Natural killer cell (primary cell): Measurements from ENCODE around the gene ETV3. TPM values are rescaled to one million over a fixed set of nuclear protein-coding genes. Genes with fewer than 3 reads are reported as not detected.

ENCODE experiments used
- ATAC-seq, 3 donors: fragments of 150-1000 bp in 2 of 3; fragments of 200-7000 bp in 1 of 3; cut with Tn5 transposase; 1 replicate in 1 of 3; 2 replicates in 2 of 3; pipeline ENCODE4 v1.10.0; 2021; ENCODE audit warnings: mild to moderate bottlenecking in 2 of 3, moderate library complexity in 2 of 3
- DNase-seq, 2 donors: peaks; one replicate each; pipeline versions ENCODE4 v3.0.0 to v3.0.0-alpha.2; 2013 to 2021; ENCODE audit warnings: mixed read lengths in 1 of 2
- H3K27ac ChIP-seq: one replicate; pipeline ENCODE4 v1.5.1; 2013; ENCODE audit warnings: mild to moderate bottlenecking, low read length
- H3K27me3 ChIP-seq: one replicate; pipeline ENCODE4 v1.6.1; 2013; ENCODE audit warnings: low read length; ENCODE audit not compliant: control insufficient read depth, insufficient read depth
- H3K36me3 ChIP-seq: one replicate; pipeline ENCODE4 v1.6.1; 2013; ENCODE audit warnings: low read length; ENCODE audit not compliant: control insufficient read depth, insufficient read depth
- H3K4me1 ChIP-seq: one replicate; pipeline ENCODE4 v1.6.1; 2013; ENCODE audit warnings: low read length; ENCODE audit not compliant: control insufficient read depth, insufficient read depth
- H3K4me3 ChIP-seq: one replicate; pipeline ENCODE4 v1.5.1; 2013; ENCODE audit warnings: low read length
- H3K9me3 ChIP-seq: one replicate; pipeline ENCODE4 v1.6.1; 2013; ENCODE audit warnings: low read length; ENCODE audit not compliant: control insufficient read depth, insufficient read depth
- H3K27ac Mint-ChIP-seq, 2 donors: one replicate each; pipeline ENCODE4 v1.8.0; 2022; ENCODE audit warnings: mild to moderate bottlenecking in 2 of 2, mixed read lengths in 2 of 2, moderate library complexity in 1 of 2
- H3K27me3 Mint-ChIP-seq, 2 donors: one replicate each; pipeline ENCODE4 v1.8.0; 2022; ENCODE audit warnings: low read depth in 2 of 2, mixed read lengths in 2 of 2
- H3K36me3 Mint-ChIP-seq: one replicate; pipeline ENCODE4 v1.8.0; 2022; ENCODE audit warnings: mixed read lengths
- H3K4me1 Mint-ChIP-seq, 2 donors: one replicate each; pipeline ENCODE4 v1.8.0; 2022; ENCODE audit warnings: mixed read lengths in 2 of 2
- H3K4me3 Mint-ChIP-seq: one replicate; pipeline ENCODE4 v1.8.0; 2022; ENCODE audit warnings: mild to moderate bottlenecking, moderate library complexity, mixed read lengths
- H3K9me3 Mint-ChIP-seq, 2 donors: one replicate each; pipeline ENCODE4 v1.8.0; 2022; ENCODE audit warnings: mixed read lengths in 2 of 2
- WGBS: methylation state at CpG from one replicate; pipeline ENCODE4 v1.1.7; 2013; ENCODE audit warnings: missing lambda C conversion rate; ENCODE audit not compliant: insufficient coverage; 5-methylcytosine and 5-hydroxymethylcytosine counted together
- intact Hi-C: fragments of 100-400 bp; cut with micrococcal nuclease; formaldehyde crosslinking; loops from one replicate; pipeline ENCODE4 v1.14.2; 2022
- total RNA-seq, 4 donors: library from RNA; stranded (reverse); fragments of 120-200 nt in 1 of 4; gene quantifications; one replicate each; pipeline versions ENCODE4 v1.2.3 to v1.2.4, GENCODE V29; 2013 to 2022
- TF ChIP-seq, protein P1 (sequence below): fragments of 200-600 bp; IDR thresholded peaks from one replicate; pipeline ENCODE4 v1.8.0; 2022; ENCODE audit warnings: antibody characterized with exemption

The ETV3 gene
- total RNA-seq, 3 donors from 2014 or later (not counting 1 experiment from before 2014, with no cell fraction given), result 58.3 to 101 (median 76.6) TPM

DNA sequence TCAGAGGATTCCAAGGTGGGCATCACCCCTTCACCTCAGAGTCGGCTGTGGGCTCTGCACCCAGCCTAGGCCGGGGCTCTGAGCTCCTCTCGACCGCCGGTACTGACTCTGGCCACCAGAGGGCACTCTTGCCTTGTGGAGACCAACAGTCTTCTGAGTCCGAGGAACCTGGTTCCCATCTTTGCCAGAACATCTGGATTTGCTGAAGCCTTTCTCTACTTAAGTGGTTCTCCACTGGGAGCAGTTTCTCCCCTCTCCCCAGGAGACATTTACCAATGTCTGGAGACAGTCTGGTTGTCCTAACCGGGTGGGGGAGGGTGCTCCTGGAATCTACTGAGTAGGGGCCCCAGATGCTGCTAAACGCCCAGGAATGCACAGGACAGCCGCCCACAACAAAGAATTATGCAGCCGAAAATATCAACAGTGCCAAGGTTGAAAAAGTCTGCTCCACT, 48.0 kb downstream of the ETV3 start:
- ATAC-seq (peak; percentile 77 to 95 (median 84)), DNase-seq (peak; percentile 80 to 91)
- no peaks in the 10 kb centered on the region for H3K27me3 Mint-ChIP-seq
- WGBS, result 33% methylated on average over 10 of the region's 10 CpGs
- H3K9me3 ChIP-seq, result no peaks in the 10 kb centered on the region
- no peaks in the 10 kb centered on the region for H3K36me3 Mint-ChIP-seq
- no peak overlapping the region for H3K4me3 Mint-ChIP-seq
- TF ChIP-seq, protein P1, sequence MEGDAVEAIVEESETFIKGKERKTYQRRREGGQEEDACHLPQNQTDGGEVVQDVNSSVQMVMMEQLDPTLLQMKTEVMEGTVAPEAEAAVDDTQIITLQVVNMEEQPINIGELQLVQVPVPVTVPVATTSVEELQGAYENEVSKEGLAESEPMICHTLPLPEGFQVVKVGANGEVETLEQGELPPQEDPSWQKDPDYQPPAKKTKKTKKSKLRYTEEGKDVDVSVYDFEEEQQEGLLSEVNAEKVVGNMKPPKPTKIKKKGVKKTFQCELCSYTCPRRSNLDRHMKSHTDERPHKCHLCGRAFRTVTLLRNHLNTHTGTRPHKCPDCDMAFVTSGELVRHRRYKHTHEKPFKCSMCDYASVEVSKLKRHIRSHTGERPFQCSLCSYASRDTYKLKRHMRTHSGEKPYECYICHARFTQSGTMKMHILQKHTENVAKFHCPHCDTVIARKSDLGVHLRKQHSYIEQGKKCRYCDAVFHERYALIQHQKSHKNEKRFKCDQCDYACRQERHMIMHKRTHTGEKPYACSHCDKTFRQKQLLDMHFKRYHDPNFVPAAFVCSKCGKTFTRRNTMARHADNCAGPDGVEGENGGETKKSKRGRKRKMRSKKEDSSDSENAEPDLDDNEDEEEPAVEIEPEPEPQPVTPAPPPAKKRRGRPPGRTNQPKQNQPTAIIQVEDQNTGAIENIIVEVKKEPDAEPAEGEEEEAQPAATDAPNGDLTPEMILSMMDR, result peak; percentile 94
- H3K4me1 ChIP-seq, result peaks cover 3% of the 10 kb centered on the region
- H3K36me3 ChIP-seq, result no peaks in the 10 kb centered on the region
- H3K27ac Mint-ChIP-seq, result no peak overlapping the region
- H3K4me3 ChIP-seq, result no peak overlapping the region
- no peaks in the 10 kb centered on the region for H3K27me3 ChIP-seq
- peaks cover 0 to 7% of the 10 kb centered on the region in 2 donors for H3K4me1 Mint-ChIP-seq
- H3K9me3 Mint-ChIP-seq, result no peaks in the 10 kb centered on the region
- intact Hi-C loops, result loop anchor here (1.0 kb wide), 1 partner anchor 66 kb away; no protein-coding TSS in a partner anchor
- H3K27ac ChIP-seq, result no peak overlapping the region

DNA sequence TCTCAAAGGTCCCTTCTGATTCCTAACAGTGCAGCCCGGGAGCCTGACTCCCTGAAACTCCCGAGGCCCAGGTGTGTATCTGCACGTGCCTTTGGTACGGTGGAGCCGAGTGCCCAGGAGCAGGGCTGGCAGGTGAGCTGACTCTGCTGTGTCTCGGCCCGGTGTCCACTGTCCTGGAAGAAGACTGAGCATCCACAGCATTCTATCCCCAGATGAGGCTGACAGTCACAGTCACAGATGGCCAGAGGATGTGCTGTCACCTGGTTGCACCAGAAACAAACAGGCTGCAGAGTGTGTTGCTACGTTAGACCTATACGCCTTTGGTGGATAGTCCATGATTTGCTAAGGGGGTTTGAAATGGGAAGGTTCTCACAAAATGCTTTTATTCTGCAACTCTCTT, 48.4 kb downstream of the ETV3 start:
- no peaks in the 10 kb centered on the region for H3K36me3 Mint-ChIP-seq

DNA sequence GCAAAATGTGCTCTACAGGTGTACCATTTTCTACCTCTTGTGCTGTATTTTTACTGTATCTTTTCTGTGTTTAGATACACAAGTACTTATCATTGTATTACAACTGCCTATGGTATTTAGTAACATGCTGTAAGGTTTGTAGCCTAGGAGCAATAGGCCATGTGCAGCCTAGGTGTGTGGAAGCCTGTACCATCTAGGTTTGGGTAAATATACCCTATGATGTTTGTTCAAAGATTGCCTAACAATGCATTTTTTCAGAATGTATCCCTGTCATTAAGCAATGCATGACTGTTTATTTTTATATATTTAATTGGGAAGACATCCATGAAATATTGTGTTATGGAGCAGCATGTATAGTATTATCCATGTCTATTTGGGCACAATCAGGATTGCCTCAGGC, 49.6 kb downstream of the ETV3 start:
- H3K27me3 ChIP-seq, result no peaks in the 10 kb centered on the region
- ATAC-seq (no peak), DNase-seq (no peak)
- no peak overlapping the region for H3K4me3 ChIP-seq
- no peaks in the 10 kb centered on the region for H3K27me3 Mint-ChIP-seq
- no peak overlapping the region for H3K4me3 Mint-ChIP-seq
- no peak overlapping the region for H3K27ac ChIP-seq
- no peaks in the 10 kb centered on the region for H3K9me3 Mint-ChIP-seq
- no peaks in the 10 kb centered on the region for H3K36me3 Mint-ChIP-seq
- no peak overlapping the region for H3K27ac Mint-ChIP-seq
- H3K9me3 ChIP-seq, result no peaks in the 10 kb centered on the region
- peaks cover 0 to 7% of the 10 kb centered on the region in 2 donors for H3K4me1 Mint-ChIP-seq
- H3K4me1 ChIP-seq, result peaks cover 3% of the 10 kb centered on the region
- intact Hi-C loops, result no loop called here
- TF ChIP-seq, protein P1, result no peak
- no peaks in the 10 kb centered on the region for H3K36me3 ChIP-seq

More for the DNA sequence above, 48.4 kb downstream of the ETV3 start:
- no peak overlapping the region for H3K4me3 ChIP-seq
- no peak overlapping the region for H3K4me3 Mint-ChIP-seq
- H3K27me3 ChIP-seq, result no peaks in the 10 kb centered on the region
- intact Hi-C loops, result loop anchor here (1.0 kb wide), 1 partner anchor 67 kb away; no protein-coding TSS in a partner anchor
- no peaks in the 10 kb centered on the region for H3K36me3 ChIP-seq
- ATAC-seq, result no peak
- no peaks in the 10 kb centered on the region for H3K9me3 ChIP-seq
- no peaks in the 10 kb centered on the region for H3K9me3 Mint-ChIP-seq
- no peak for DNase-seq
- peaks cover 0 to 7% of the 10 kb centered on the region in 2 donors for H3K4me1 Mint-ChIP-seq
- 91% methylated on average over 9 of the region's 9 CpGs for WGBS
- no peak overlapping the region for H3K27ac ChIP-seq
- no peaks in the 10 kb centered on the region for H3K27me3 Mint-ChIP-seq
- peaks cover 3% of the 10 kb centered on the region for H3K4me1 ChIP-seq
- H3K27ac Mint-ChIP-seq, result no peak overlapping the region
- TF ChIP-seq, protein P1, result no peak

DNA sequence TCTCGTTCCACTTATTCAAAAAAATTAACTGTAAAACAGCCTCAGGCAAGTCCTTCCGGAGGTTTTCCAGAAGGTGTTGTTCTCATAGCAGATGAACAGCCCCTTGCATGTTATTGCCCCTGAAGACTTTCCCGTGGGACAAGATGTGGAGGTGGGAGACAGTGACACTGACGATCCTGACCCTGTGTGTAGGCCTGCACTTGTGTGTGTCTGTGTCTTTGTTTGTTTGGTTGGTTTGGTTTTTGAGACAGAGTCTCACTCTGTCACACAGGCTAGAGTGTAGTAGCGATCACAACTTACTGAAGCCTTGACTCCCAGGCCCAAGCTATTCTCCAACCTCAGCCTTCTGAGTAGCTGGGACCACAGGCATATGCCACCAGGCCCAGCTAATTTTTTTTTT, 51.2 kb downstream of the ETV3 start:
- no peak overlapping the region for H3K4me3 Mint-ChIP-seq
- H3K36me3 Mint-ChIP-seq, result no peaks in the 10 kb centered on the region

More for the DNA sequence above, 51.2 kb downstream of the ETV3 start:
- peaks cover 0 to 10% of the 10 kb centered on the region in 2 donors for H3K27me3 Mint-ChIP-seq
- H3K4me3 ChIP-seq, result no peak overlapping the region
- H3K27ac Mint-ChIP-seq, result no peak overlapping the region
- no peaks in the 10 kb centered on the region for H3K9me3 Mint-ChIP-seq
- 87% methylated on average over 5 of the region's 5 CpGs for WGBS
- intact Hi-C loops, result no loop called here
- no peaks in the 10 kb centered on the region for H3K9me3 ChIP-seq
- H3K27me3 ChIP-seq, result no peaks in the 10 kb centered on the region
- no peak overlapping the region for H3K27ac ChIP-seq
- H3K4me1 Mint-ChIP-seq, result peaks cover 0 to 7% of the 10 kb centered on the region in 2 donors
- DNase-seq (no peak), ATAC-seq (no peak)
- H3K4me1 ChIP-seq, result peaks cover 3% of the 10 kb centered on the region
- no peaks in the 10 kb centered on the region for H3K36me3 ChIP-seq
- TF ChIP-seq, protein P1, result no peak
